SK-N-DZ (cell line): ENCODE results near the gene RPS25.
A peak's percentile ranks its signal among the peaks of the same experiment; 100 is the strongest.
"Not testable (repeated sequence)": the region's sequence is repeated elsewhere in the genome, so short reads cannot be mapped to it uniquely, and the experiment has no call there.

Experiments used
- DNase-seq: peaks from one replicate; pipeline ENCODE4 v3.0.0-alpha.2; 2015; ENCODE audit warnings: low spot score

Gene RPS25

DNA sequence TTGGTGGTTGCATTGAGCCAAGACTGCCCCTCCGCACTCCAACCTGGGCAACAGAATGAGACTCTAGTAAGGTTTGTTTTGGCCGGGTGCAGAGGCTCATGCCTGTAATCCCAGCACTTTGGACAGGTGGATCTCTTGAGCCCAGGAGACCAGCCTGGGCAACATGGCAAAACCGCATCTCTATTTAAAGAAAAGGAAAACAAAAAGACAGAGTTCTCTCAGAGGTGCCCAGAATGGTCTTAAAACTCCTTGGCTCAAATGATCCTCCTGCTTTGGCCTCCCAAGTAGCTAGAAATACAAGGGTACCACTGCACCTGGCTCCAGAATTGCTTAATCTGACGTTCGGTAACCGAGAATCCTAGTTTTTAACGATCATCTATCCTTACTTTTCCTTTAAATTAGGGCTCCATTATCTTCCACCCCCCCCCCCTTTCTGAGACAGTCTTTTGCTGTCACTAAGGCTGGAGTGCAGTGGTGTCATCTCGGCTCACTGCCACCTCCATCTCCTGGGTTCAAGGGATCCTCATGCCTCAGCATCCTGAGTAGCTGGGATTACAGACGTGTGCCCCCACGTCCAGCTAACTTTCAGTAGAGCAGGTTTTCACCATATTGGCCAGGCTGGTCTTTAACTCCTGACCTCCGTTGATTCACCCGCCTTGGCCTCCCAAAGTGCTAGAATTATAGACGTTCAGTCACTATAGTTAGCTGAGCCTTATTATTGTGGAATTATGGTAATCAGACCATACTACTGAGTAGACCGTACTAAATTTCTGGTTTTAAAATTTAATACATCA, 1.7 kb downstream of the RPS25 start:
- DNase-seq, result no peak

DNA sequence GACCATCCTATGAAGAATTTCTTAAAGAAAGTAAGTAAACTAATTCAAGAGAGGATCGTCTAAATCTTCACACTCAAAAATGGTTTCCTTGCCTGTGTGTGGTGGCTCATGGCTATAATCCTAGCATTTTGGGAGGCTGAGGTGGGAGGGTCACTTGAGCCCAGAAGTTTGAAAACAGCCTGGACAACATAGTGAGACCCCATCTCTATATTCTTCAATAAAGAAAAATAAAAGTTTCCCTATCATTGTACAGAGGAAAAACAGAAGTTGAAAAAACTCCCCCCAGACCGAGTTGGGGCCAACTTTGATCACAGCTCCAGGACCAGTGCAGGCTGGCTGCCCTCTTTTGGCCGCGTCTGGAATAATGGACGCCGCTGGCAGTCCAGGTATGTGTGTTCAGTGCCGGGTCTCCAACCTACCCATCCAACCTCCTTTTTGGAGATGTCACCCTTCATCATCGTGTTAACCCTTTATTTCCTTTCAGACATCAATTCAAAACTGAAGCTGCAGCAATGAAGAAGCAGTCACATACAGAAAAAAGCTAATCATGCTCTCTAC, 3.0 kb downstream of the RPS25 start:
- DNase-seq, result no peak

DNA sequence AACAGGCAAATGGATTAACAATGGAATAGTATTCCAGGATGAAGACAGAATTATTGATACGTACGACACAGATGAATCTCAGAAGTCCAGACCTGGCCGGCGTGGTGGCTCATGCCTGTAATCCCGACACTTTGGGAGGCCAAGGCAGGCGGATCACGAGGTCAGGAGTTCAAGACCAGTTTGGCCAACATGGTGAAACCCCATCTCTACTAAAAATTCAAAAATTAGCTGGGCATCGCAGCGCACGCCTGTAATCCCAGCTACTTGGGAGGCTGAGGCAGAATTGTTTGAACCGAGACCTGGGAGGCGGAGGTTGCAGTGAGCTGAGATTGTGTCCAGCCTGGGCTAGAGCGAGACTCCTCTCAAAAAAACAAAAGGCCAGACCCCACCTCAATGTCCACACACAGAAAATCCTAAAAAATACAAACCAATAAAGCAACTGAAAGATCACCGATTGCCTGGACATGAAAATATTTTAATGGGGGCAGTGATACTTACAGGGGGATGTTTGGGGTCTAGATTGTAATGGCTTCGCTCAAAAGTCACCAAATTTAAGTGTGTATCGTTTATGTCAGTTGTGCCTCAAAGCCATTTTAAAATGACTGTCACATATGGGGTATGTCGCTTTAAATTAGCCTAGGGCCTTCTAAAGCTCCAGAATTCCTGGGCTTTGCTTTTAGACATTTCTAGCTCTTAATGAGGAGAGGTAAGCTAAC, 3.8 kb downstream of the RPS25 start:
- DNase-seq, result no peak

DNA sequence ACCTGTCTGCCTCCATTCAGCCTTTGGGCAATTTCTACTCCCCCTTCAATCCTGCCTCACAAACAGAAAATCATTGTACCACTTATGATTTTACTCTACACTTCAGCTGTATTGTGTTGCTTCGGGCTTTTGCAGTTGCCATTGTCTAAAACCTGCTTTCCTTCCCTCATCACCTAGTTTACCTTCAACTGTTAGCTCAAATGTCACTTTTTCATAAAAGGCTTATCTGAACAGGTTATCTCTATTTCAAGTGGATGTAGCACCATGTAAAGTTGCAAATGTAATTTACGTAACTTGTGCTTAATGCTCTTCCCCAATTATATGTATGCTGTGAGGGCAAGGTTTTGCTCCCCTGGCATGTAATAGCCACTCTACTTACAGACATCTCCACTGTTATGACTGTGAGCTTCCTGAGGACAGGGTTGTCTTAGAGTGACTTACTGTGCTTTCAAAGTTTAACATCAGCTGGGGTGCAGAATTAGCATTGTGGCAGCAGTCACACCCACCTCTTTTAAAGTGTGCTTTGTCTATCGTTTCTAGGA, 5.4 kb downstream of the RPS25 start:
- DNase-seq, result no peak

DNA sequence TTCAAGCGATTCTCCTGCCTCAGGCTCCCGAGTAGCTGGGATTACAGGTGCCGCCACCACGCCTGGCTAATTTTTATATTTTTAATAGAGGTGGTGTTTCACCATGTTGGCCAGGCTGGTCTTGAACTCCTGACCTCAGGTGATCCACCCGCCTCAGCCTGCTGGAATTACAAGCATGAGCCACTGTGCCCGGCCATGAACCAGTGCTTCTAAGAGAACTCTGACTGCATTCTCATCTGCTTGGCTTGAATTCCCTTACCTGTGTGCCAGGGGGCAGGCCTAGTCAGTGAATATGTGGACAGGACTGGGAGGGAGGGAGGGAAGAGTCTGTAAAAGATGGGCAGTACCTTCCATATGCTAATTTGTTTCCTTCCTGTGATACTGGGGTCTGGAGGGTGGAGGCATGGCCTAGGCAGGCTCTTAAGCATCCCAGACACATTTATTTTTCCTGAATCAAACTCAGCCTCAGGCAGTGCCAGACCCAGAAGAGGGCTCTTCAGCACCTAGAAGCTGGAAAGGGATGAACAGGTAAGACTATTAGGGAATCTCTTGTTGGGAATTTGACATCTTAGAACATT, 6.6 kb downstream of the RPS25 start:
- no peak for DNase-seq

DNA sequence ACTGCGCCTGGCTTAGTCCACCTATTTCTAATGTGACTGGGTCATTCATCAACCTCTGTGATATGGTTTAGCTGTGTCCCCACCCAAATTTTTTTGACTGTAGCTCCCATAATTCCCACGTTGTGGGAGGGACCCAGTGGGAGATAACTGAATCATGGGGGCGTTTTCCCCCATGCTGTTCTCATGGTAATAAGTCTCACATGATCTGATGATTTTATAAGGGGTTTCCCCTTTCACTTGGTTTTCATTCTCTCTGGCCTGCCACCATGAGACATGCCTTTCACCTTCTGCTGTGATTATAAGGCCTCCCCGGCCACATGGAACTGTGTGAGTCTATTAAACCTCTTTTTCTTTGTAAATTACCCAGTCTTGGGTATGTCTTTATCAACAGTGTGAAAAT, 11.5 kb downstream of the RPS25 start:
- DNase-seq, result no peak

DNA sequence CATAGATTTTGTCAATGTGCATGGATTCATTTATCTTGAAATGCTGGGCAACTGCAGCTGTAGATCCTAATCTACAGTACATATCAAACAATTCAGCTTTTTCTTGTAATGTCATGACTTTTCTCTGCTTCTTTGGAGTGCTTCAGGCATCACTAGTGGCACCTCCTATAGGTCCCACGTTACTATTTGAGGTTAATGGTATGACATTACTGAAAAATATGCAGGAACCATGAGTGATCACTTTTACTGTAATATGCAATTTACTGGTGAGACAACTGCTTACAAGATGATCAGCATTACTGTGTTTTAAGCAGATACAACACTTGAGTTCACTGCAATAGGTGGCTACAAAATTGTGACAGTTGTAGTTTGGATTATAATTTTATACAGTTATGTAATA, 17.2 kb downstream of the RPS25 start:
- DNase-seq, result no peak

DNA sequence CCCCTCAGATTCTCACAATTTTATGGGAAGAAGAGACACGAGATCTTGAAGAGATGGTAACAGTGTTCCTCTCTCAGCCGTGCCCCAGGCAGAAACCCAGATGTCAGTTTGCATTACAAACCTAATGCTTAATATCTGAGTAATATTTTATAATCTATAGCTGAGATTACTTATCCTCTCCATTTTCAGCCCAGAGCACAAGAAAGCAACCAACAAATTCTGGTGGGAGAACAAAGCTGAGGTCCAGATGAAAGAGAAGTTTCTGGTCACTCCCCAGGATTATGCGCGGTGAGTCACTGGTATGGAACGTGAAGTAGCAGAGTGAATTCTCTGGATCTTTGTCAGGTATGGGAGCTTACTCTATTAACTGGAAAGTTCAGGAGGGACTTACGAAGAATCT, 19.3 kb downstream of the RPS25 start:
- no peak for DNase-seq

DNA sequence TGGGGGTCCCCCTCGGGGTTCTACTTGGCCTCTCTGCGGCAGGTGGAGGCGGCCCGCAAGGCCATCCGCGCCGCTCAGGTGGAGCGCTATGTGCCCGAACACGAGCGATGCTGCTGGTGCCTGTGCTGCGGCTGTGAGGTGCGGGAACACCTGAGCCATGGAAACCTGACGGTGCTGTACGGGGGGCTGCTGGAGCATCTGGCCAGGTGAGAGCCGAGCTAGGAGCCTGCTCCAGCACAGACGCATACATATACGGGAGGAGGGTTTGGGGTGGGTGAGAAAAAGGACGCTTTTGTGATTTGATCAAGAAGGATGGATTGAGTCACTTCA, 19.8 kb downstream of the RPS25 start:
- no peak for DNase-seq

DNA sequence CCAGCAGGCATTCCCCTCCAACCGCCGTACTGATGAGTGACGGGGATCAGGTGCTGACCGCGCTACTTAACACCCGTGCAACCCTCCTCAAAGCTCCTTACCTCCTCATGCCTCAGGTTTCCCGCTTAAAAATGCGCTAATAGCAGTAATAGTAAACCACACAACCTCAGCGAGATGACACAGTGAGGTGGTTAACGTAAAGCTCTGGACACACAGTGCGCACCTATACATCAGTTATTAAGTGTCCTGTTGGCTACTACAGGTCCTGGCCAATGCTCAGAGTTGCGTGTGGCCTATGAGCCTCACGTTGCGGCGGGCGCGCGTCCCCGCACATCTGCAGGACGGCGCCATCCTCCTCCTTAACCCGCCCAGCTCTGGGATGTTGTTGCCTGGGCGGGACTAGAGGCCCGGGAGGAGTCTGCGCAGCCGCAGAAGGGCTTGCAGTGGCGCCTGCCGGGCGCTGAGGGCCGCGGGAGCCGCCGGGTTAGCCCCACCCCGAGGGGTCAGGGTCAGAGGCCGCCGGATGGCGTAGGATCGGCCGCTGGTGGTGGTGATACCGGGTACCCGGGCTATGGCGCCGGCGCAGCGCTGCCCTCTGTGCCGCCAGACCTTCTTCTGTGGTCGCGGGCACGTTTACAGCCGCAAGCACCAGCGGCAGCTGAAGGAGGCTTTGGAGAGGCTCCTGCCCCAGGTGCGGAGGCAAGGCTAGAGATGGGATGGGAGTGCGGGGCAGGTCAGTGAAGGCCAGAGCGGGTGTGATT, 20.3 kb downstream of the RPS25 start, which contains the start of gene CENATAC:
TSS of gene CENATAC (plus strand) at position 512 of the 761 bp plus-strand sequence. CDS start at position 572, 60 bp downstream.
- DNase-seq, result peak; percentile 87

DNA sequence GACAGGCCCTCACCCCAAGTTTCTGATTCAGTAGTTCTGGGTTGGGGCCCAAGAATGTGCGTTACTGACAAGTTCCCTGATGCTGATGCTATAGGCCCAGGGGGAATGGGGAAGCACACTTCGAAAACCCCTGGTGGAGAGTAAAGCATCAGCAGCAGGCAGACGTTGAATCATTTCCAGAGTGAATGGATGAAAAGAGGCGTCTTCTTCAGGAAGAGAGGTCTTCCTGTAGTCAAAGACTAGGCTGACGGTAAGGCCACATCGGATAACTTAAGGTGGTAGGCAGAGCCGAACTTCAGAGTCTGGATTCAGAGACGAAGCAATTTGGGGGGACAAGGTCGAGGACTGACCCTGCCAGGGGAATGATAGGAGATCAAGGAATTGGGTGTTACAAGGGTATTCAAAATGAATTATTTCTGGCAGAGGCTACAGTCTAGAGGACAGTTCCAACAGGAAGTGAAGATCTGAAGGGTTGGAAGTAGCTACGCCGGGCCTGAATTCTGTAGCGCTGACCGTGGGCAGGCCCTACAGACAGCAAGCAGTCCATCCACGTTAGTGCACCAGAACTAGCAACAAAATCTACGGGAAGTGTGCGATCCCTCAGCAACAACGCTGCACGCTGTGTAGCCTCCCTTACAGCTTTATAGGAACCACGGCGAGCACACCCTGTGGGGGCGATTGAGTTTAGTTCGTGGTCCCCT, 21.1 kb downstream of the RPS25 start:
- DNase-seq, result no peak

DNA sequence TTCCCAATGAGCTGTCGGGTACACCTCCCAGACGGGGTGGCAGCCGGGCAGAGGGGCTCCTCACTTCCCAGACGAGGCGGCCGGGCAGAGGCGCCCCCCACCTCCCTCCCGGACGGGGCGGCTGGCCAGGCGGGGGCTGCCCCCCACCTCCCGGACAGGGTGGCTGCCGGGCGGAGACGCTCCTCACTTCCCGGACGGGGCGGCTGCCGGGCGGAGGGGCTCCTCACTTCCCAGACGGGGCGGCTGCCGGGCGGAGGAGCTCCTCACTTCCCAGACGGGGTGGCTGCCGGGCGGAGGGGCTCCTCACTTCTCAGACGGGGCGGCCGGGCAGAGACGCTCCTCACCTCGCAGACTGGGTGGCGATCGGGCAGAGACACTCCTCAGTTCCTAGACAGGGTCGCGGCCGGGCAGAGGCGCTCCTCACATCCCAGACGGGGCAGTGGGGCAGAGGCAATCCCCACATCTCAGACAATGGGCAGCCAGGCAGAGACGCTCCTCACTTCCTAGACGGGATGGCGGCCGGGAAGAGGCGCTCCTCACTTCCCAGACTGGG, 26.6 kb downstream of the RPS25 start:
- not testable (repeated sequence) for DNase-seq

DNA sequence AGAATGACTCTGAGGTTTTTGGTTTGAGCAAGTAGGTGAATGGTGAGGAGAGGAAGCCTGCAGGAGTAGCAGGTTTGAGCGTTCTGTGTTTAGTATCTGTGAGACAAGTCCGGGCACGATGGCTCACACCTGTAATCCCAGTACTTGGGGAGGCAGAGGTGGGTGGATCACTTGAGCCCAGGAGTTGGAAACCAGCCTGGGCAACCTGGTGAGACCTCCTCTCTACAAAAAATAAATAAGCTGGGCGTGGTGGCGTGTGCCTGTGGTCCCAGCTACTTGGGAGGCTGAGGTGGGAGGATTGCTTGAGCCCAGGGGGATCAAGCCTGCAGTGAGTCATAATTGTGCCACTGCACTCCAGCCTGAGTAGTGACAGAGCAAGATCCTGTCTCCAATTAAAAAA, 29.9 kb downstream of the RPS25 start:
- DNase-seq, result no peak

DNA sequence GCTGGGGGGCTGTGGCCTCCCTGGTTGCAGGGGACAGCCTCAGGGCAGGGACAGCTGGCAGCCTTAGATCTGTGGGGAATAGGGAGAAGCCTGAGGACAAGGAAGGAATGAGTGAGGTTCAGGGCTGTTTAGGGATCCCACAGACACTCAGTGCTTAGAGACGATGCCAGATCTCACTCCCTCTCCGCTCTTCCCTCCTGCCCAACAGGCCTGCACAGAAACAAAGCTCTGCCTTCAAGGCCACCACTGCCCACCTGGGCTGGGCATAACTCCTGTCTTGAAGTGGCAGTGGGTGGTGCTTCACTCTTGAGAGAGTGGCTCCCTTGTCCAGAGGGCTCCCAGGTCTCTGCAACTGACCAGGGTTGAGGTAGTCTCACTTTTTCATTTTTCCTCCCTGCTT, 33.3 kb downstream of the RPS25 start:
- no peak for DNase-seq

DNA sequence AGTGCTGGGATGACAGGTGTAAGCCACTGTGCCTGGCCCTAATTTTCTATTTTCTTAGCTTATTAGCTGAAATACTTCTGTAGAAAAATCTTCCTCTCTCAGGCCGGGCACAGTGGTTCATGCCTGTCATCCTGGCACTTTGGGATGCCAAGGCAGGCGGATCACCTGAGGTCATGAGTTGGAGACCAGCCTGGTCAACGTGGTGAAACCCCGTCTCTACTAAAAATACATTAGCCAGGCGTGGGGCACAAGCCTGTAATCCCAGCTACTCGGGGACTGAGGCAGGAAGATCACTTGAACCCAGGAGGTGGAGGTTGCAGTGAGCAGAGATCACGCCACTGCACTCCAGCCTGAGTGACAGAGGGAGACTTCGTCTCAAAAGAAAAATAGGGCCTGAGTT, 33.8 kb downstream of the RPS25 start:
- not testable (repeated sequence) for DNase-seq

DNA sequence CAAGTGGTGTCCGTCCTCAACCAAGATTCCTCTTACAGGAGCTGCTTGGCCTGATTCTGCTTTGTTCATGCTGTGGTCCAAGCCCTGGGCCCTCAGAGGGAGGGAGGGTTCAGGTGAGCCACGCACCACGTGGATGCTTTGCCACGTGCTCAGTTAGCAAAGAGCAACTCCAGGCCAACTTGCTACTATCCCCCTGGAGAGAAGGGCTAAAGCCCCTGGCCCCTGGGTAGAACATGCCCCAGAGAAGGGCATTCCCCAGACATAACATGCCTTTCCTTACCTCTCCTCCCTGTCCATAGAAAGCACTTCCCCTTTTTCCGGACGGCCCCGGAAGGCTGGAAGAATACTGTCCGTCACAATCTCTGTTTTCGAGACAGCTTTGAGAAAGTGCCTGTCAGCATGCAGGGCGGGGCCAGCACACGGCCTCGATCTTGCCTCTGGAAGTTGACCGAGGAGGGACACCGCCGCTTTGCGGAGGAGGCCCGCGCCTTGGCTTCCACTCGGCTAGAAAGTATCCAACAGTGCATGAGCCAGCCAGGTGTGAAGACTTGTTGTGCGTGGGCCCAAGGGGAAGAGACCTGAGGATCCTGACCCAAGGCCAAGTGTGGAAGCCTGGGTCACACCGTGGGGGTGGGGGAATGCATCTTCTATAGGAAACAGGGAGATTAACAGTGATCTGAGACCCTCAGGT, 37.8 kb downstream of the RPS25 start:
- DNase-seq, result no peak

DNA sequence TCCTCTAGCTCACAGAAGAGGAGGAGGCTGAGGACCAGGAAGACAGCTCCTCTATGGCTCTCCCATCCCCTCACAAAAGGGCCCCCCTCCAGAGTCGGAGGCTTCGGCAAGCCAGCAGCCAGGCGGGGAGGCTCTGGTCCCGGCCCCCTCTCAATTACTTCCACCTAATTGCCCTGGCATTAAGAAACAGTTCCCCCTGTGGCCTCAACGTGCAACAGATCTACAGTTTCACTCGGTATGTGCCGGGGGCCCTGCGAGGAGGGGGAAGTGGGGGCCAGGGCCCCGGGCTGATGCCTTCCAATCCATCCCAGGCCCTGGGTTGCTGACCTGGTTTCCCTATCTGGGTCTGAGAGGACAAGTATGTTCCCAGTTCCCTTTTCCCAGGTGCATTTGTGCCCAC, 38.7 kb downstream of the RPS25 start:
- no peak for DNase-seq

DNA sequence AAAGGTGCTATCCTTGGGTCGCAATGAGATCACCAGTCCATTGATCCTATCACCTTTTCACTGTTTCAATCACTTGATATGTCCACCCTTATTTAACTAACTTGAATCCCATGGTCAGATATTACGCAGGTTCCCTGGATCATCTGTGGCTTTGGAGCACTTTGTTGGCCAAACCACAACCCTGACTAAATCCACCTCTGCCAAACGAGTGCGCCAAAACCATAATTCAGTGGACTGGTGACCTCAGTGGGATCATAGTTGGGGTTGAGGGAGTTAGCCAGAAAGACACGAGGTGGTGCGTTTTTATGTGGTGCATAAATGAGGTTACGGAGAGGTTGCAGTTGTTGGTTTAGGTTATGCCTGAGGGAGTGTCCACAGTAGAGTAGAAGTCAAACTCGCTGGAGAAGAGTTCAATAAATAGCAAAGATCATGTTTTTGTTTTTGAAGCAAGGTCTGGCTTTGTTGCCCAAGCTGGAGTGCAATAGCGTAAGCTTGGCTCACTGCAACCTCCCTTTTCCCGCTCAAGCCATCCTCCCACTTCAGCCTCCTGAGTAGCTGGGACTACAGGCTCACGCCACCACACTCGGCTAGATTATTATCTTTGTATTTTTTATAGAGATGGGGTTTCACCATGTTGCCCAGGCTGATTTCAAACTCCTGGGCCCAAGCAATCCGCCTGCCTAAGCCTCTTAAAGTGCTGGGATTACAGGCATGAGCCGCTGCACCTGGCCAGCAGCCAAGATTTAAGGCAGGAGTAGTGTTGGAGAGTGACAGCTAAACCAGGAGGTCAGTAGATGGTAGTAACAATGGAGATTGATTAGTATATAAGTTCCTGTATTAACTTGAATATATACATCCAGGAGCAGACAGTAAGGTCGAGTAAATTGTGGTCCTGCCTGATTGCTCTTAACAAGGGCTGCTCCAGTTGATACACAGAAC, 42.1 kb downstream of the RPS25 start:
- DNase-seq, result no peak

DNA sequence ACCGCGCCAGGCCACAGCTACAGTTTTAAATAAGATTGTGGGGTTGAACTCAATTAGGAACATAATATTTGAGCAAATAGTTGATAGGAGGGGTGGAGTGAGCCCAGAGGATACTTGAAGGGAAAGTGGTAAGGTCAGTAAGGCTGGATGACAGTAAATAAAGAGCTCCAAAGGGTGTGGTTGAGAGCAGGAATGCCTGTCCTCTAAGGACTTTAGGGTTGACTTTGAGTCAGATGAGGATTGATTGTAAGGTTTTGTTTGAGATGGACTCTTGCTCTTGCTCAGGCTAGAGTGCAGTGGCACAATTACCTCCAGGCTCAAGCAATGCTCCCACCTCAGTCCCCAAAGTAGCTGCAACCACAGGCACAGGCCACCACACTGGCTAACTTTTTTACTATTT, 44.2 kb downstream of the RPS25 start:
- DNase-seq, result no peak
